ENCODE measurements around the gene ARID1B.

The ARID1B gene

DNA sequence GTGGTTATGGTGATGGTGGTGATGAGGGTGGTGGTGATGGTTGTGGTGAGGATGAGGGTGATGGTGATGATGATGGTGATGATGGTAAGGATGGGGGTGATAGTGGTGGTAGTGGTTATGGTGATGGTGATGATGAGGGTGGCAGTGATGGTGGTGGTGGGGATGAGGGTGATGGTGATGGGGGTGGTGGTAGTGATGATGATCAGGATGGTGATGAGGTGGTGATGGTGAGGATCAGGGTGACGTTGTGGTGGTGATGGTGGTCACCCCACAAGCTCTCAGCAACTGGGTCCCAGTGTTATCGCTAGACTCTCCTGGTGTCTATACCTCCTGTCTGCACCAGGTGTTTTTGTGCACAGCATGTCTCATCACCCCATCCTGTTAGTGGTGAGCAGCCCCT lies 461.2 kb downstream of the ARID1B start:
- no peak for TF ChIP-seq ZIC2 (tag by site-specific recombination; IDR thresholded peaks at IDR 0.05)
- TF ChIP-seq ZNF423 (tag by site-specific recombination; IDR thresholded peaks at IDR 0.05) = no peak
- 0 out of 2 replicates have a peak, but pooled peaks have one; percentile 19 for TF ChIP-seq ZNF133 (tag by site-specific recombination; IDR thresholded peaks at IDR 0.05)
- TF ChIP-seq ZNF555 (tag by site-specific recombination; conservative IDR thresholded peaks at IDR 0.05) = no peak
- TF ChIP-seq, protein P1, sequence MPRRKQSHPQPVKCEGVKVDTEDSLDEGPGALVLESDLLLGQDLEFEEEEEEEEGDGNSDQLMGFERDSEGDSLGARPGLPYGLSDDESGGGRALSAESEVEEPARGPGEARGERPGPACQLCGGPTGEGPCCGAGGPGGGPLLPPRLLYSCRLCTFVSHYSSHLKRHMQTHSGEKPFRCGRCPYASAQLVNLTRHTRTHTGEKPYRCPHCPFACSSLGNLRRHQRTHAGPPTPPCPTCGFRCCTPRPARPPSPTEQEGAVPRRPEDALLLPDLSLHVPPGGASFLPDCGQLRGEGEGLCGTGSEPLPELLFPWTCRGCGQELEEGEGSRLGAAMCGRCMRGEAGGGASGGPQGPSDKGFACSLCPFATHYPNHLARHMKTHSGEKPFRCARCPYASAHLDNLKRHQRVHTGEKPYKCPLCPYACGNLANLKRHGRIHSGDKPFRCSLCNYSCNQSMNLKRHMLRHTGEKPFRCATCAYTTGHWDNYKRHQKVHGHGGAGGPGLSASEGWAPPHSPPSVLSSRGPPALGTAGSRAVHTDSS (tag by site-specific recombination; IDR thresholded peaks at IDR 0.05) = peak; percentile 83
- no peak for TF ChIP-seq ZNF140 (tag by site-specific recombination; IDR thresholded peaks at IDR 0.05)
- TF ChIP-seq ZNF26 (tag by site-specific recombination; IDR thresholded peaks at IDR 0.05) = no peak
- TF ChIP-seq SP7 (tag by site-specific recombination; IDR thresholded peaks at IDR 0.05) = no peak
- no peak for TF ChIP-seq ZNF404 (tag by site-specific recombination; IDR thresholded peaks at IDR 0.05)
- H3K27ac ChIP-seq (ENCODE audit: extremely low read depth, low read depth, low read length) = no peak overlapping the region
- peaks cover 4% of the 10 kb centered on the region; the same call in 1 of the 2 replicates for H3K4me1 ChIP-seq (ENCODE audit: control insufficient read depth, insufficient read depth, low read length)
- CTCF ChIA-PET = no interaction called here
- H3K9me3 ChIP-seq (ENCODE audit: control insufficient read depth, insufficient read depth, low read depth, low read length) = no peaks in the 10 kb centered on the region
- POLR2A ChIA-PET = no interaction called here
- H3K36me3 ChIP-seq (ENCODE audit: control insufficient read depth in 2 of 2, insufficient read depth in 1 of 2, low read length in 2 of 2) = no peaks in the 10 kb centered on the region
- no peak overlapping the region for H3K4me3 ChIP-seq (ENCODE audit: low read depth, low read length)

- Histone ChIP-seq H3K36me3 (ENCODE audit: control insufficient read depth in 2 of 2, insufficient read depth in 1 of 2, low read length in 2 of 2) (no peaks in the 10 kb centered on the region), H3K4me3 (ENCODE audit: low read depth, low read length) (no peak overlapping the region), H3K4me1 (ENCODE audit: control insufficient read depth, insufficient read depth, low read length) (peaks cover 4% of the 10 kb centered on the region; the same call in 1 of the 2 replicates), H3K9me3 (ENCODE audit: control insufficient read depth, insufficient read depth, low read depth, low read length) (no peaks in the 10 kb centered on the region), H3K27ac (ENCODE audit: extremely low read depth, low read depth, low read length) (no peak overlapping the region)
- POLR2A ChIA-PET = no interaction called here
- TF ChIP-seq, protein P2, sequence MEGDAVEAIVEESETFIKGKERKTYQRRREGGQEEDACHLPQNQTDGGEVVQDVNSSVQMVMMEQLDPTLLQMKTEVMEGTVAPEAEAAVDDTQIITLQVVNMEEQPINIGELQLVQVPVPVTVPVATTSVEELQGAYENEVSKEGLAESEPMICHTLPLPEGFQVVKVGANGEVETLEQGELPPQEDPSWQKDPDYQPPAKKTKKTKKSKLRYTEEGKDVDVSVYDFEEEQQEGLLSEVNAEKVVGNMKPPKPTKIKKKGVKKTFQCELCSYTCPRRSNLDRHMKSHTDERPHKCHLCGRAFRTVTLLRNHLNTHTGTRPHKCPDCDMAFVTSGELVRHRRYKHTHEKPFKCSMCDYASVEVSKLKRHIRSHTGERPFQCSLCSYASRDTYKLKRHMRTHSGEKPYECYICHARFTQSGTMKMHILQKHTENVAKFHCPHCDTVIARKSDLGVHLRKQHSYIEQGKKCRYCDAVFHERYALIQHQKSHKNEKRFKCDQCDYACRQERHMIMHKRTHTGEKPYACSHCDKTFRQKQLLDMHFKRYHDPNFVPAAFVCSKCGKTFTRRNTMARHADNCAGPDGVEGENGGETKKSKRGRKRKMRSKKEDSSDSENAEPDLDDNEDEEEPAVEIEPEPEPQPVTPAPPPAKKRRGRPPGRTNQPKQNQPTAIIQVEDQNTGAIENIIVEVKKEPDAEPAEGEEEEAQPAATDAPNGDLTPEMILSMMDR (tag by site-specific recombination; IDR thresholded peaks at IDR 0.05) = no peak
- TF ChIP-seq ZNF585B (tag by site-specific recombination; IDR thresholded peaks at IDR 0.05) (no peak), ZFHX2 (tag by site-specific recombination; conservative IDR thresholded peaks at IDR 0.05) (peak; percentile 69), ZSCAN23 (tag by site-specific recombination; IDR thresholded peaks at IDR 0.05) (no peak), EGR2 (tag by site-specific recombination; IDR thresholded peaks at IDR 0.05; ENCODE audit: low read depth) (peak; percentile 58)
- CTCF ChIA-PET = no interaction called here
These were observed 462.0 kb downstream of the ARID1B start for GRCh38 chr6:157239148-157239547.

DNA sequence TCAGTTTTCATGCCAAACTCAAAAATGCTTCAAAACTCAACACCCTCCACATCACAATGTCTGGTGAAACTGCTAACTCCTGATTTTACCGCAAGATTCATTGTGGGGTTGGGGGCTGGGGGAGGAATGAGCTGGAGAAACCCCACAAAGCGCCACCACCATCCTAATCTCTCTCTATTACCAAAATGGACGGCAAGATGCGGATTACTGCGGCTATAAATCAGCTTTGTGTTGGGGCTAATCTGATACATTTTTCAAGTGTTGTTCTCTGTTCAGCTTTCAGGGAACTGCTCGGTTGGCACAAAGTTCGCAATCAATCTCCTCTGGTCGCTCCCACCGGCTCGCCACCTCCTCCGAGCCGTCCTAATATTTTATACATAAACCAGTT lies 462.5 kb downstream of the ARID1B start:
- POLR2A ChIA-PET = no interaction called here
- H3K9me3 ChIP-seq (ENCODE audit: control insufficient read depth, insufficient read depth, low read depth, low read length) = no peaks in the 10 kb centered on the region
- CTCF ChIA-PET = no interaction called here
- H3K36me3 ChIP-seq (ENCODE audit: control insufficient read depth in 2 of 2, insufficient read depth in 1 of 2, low read length in 2 of 2) = no peaks in the 10 kb centered on the region
- H3K4me3 ChIP-seq (ENCODE audit: low read depth, low read length) = no peak overlapping the region
- no peak overlapping the region for H3K27ac ChIP-seq (ENCODE audit: extremely low read depth, low read depth, low read length)
- 0 out of 2 replicates have a peak, but pooled peaks have one; percentile 10 for TF ChIP-seq FEZF1 (tag by site-specific recombination; IDR thresholded peaks at IDR 0.05)
- TF ChIP-seq KLF10 (tag by site-specific recombination; IDR thresholded peaks at IDR 0.05) = no peak
- TF ChIP-seq ZNF529 (tag by site-specific recombination; IDR thresholded peaks at IDR 0.05; ENCODE audit: insufficient replicate concordance) = no peak
- TF ChIP-seq ZNF112 (tag by site-specific recombination; IDR thresholded peaks at IDR 0.05) = no peak
- TF ChIP-seq ZNF202 (tag by site-specific recombination; IDR thresholded peaks at IDR 0.05; ENCODE audit: borderline replicate concordance) = no peak
- TF ChIP-seq TRIM28 (IDR thresholded peaks at IDR 0.05; ENCODE audit: borderline replicate concordance, low read length) = no peak
- peaks cover 4% of the 10 kb centered on the region; the same call in 1 of the 2 replicates for H3K4me1 ChIP-seq (ENCODE audit: control insufficient read depth, insufficient read depth, low read length)

Measured in HEK293 (cell line).